SIG-M5 (cell line): ENCODE results near the gene RPS2.

Experiments
- DNase-seq: peaks from one replicate; lab custom pipeline; 2025; lab: John Stamatoyannopoulos, UW

Gene RPS2

GRCh38 chr16:1998852-1999801, 34.5 kb upstream of the RPS2 start:
- no peak for DNase-seq

GRCh38 chr16:1998360-1998835, 33.8 kb upstream of the RPS2 start:
- no peak for DNase-seq

- no peak for DNase-seq
These were observed 33.1 kb upstream of the RPS2 start for GRCh38 chr16:1997494-1998359.

GRCh38 chr16:1993731-1994131, 29.1 kb upstream of the RPS2 start:
- no peak for DNase-seq

GRCh38 chr16:1992704-1993317, 28.2 kb upstream of the RPS2 start:
- DNase-seq = no peak

- DNase-seq = no peak
These were observed 27.5 kb upstream of the RPS2 start for GRCh38 chr16:1991948-1992703.

- no peak for DNase-seq
These were observed 26.9 kb upstream of the RPS2 start for GRCh38 chr16:1991588-1991947.

GRCh38 chr16:1991135-1991551, 26.5 kb upstream of the RPS2 start:
- no peak for DNase-seq

GRCh38 chr16:1990351-1991134, 25.9 kb upstream of the RPS2 start:
- no peak for DNase-seq

GRCh38 chr16:1990101-1990350, 25.4 kb upstream of the RPS2 start:
- DNase-seq = no peak

- DNase-seq = no peak
These were observed 24.8 kb upstream of the RPS2 start, which contains the start of gene SYNGR3 for GRCh38 chr16:1989209-1990100. SYNGR3 (plus strand) TSS chr16:1989970; CDS start chr16:1990103, 133 bp downstream.

GRCh38 chr16:1987198-1987597, 22.6 kb upstream of the RPS2 start:
- DNase-seq = no peak

GRCh38 chr16:1985466-1986150, 21.0 kb upstream of the RPS2 start:
- DNase-seq = no peak

- no peak for DNase-seq
These were observed 20.0 kb upstream of the RPS2 start for GRCh38 chr16:1984347-1985225.

GRCh38 chr16:1983544-1984346, 19.1 kb upstream of the RPS2 start, which contains the start of gene GFER:
GFER (plus strand) TSS chr16:1984193; CDS start chr16:1984219, 26 bp downstream.
- DNase-seq = no peak

- no peak for DNase-seq
These were observed 18.4 kb upstream of the RPS2 start for GRCh38 chr16:1982991-1983543.

- DNase-seq = no peak
These were observed 17.4 kb upstream of the RPS2 start for GRCh38 chr16:1982013-1982433.
